GM19468 (cell line): ENCODE data around the gene SH3GL1.

Experiments
- ATAC-seq: cut with Tn5 transposase; IDR thresholded peaks from one replicate; pipeline ENCODE4 v1.9.1; 2021; ENCODE audit warnings: mild to moderate bottlenecking, moderate library complexity, moderate number of reproducible peaks; ENCODE audit not compliant: unreplicated experiment; ENCODE audit errors: extremely low read depth

Gene SH3GL1

DNA sequence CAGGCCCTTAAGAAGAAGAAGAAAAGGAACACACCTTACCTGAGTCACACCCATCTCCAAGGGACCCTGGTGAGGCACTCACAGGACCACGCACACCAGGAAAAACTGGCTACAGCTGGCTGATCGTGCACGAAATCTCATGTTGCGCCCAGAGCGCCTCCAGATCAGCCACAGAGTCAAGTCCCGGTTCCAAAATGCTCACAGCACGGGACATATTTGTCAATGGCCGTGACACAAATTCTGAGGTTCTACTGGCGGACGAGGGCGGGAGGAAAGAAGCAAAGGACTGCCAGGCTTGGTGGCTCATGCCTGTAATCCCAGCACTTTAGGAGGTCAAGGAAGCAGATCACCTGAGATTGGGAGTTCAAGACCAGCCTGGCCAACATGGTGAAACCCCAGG is 21.5 kb downstream of the SH3GL1 start:
- no peak for ATAC-seq

DNA sequence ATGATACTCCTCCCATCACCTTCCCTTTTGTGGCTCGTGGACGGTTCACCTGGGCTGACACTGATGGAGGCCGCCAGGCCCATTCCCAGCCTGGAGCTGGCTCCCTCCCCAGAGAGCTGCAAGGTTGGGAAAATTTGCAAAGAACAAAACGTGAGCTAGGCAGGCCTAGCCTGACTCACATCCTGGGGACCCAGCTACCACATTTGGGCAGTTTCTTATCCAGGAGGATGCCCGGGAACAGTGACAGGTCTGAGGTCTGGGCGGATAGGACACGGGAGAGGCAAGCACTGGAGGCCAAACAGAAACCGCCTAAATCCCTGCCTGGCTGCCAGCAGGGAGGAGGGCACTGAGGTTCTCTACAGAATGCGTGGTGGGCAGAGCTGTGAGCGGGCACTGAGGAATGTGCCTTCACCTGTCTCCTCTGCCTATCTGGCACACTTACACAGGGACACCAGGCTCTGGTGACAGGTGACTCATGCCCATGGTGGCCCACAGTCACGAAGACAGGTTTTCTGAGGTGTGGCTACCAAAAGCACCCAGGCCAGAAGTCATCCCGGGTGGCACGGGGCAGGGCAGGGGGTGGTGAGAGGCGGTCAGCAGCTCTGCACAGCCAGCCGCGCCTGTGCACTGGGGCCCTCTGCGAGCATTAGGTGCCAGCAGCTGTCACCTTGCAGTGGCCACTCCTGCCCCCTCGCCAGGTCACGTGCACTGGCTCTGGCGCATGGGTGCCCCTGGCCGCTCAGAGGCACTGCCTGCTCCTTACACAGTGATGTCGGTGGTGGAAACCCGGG is 23.2 kb downstream of the SH3GL1 start:
- no peak for ATAC-seq

DNA sequence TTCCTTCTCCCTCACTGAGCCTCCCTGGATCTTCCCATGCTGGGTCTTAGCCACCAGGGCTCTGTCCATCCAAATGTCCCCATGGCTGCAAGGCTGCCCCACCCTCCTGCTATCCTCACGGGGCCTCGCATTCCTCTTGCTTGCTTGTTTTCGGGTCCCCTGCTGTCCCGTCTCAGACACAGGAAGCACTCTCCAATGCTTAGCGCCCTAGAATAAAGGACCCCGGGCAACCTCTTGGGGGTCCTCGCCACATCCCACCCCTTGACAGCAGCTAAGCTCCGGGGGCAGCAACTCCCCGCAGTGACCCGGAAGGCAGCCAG is 23.7 kb downstream of the SH3GL1 start:
- ATAC-seq: no peak

DNA sequence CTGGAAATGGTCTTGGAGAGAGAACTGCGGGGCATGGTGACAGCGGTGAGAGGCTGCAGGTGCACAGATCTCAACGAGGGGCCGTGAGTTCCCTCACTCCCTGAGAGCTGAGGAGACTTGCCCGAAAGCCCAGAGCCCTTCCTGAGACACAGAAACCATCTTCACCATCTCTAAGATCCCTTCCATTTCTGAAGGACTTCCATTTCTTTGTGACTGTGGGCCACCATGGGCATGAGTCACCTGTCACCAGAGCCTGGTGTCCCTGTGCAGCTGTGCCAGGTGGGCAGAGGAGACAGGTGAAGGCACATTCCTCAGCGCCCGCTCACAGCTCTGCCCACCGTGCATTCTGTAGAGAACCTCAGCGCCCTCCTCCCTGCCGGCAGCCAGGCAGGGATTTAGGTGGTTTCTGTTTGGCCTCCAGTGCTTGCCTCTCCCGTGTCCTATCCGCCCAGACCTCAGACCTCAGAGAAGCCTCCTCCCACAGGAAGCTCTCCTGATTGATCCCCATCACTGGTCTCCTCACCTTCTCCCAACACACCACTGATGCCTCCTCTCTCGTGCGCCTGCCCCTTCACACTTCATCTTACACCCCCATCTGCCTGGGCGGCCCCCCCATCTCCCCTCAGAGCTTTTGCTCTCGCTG is 24.2 kb downstream of the SH3GL1 start:
- ATAC-seq: no peak

DNA sequence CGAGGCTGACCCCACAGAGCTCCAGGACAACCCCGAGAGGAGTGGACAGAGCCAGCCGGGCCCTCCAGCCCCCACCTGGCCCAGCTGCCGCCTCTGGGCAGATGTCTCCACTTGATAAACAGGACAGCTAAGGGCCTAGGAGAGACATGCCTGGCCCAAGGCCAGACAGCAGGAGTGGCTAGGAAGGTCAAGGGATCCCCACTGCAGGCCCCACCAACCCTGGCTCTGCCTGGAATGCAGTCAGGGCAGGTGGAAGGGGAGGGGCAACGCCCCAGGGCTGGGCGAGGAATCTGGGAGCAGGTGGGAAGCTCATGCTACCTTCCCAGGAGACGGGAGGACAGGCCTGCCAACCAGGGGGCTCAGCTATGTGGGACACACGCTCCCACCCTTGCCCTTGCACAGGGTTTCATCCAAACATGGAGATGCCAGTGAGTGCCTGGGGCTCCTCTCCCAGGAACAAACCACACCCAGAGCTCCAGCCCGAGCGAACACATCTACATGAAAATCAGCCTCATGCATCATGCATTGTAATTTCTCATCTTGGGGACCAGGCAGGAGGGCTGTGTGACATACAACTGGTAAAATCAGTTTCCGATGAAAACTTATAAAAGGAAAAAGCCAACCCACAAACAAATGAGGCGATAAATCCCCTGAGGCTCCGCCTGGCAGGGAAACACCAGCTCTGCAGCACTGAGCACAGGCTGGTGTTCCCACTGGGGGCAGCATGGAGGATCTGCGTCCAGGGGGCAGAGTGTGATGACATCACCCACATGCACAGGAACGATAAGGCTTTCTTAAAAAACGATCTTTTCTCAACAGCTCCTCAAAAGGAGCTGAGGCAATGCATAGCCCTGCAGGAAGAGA is 25.0 kb downstream of the SH3GL1 start:
- ATAC-seq: no peak

DNA sequence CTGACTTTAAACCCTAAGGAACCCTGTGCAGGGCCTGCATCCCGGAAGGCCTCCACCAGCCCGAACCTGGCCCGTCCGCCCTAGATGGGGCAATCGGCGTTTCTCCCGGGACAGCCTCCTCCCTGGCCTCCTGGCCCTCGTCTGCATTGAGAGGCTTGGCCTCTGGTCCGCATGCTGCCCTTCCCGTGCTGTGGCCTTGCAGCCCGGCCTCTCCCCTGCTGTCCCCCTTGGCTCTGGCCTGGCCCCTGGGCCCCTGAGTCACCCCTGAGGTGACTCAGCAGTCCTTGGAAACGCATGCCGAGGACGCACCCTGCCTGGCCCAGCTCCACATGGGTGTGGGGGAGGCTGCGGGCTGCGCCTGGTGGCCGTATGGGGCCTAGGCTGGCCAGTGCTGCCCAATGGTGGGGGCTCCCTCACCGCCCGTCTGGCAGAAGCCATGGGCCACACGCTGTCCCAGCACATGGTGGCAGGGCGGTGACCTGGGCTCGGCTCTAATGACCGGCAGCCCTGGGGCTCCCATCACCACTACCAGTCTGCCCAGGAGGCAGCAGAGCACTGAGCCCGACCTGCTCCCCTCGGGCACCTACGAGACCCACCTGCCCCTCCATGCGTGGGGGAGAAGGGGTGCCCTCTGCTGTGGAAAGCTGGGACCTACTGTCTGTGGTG is 25.7 kb downstream of the SH3GL1 start:
- ATAC-seq: no peak

DNA sequence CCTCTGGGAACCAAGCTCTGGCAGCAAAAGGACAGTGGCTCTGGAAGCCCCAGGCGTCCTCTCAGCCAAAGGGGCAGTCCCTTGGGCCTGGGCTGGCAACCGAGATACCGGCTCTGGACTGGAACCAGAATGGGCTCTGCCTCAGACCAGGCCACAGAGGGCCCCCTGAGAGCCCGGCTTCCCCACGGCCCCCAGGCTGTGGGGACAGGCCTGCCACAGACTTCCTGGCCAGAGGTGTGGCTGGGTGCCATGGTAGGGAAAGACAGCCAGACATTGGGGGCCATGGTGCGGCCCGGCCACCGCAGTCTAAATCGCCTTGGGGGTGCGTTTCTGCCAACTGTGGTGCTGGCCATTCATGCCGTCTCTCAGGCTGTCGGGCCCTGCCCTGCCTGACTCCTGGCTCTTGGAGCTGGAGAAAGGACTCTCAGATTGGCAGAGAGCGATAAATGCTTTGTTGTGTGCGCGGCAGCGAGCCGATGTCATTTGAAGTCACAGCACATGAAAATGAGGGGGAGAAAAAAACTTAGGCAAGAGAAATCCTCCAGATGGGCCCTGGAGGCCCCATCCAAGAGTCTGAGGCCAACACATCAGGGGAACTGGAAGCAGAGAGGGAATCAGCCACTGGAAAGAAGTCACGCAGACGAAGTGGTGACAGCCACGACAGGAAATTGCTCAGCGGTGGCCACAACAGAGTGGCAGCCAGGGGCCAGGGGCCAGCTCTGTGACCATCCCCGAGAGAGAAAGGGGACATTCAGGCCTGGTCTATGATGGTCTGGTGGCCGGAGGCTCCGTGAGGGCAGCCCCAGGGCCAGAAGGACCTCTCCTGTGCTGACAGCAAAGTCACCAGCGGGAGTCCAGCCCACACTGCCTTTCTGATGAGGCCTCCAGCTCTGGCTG is 26.5 kb downstream of the SH3GL1 start:
- ATAC-seq: no peak

DNA sequence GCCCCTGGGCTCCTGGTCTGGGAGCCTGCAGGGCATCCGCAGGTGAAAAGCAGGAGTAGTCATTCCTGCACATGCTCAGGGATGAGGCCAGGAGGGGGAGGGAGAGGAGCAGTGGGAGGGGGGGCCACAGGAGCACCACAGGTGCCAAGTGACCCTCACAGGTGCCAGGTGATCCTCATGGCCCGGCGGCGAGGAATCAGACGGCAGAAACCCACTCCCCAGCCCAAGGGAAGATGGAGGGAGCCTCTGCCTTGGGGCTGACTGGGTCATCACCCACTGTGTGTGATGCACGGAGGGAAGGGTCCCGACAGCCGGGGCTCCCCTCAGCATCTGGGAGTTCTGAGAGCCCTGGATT is 27.4 kb downstream of the SH3GL1 start:
- no peak for ATAC-seq

DNA sequence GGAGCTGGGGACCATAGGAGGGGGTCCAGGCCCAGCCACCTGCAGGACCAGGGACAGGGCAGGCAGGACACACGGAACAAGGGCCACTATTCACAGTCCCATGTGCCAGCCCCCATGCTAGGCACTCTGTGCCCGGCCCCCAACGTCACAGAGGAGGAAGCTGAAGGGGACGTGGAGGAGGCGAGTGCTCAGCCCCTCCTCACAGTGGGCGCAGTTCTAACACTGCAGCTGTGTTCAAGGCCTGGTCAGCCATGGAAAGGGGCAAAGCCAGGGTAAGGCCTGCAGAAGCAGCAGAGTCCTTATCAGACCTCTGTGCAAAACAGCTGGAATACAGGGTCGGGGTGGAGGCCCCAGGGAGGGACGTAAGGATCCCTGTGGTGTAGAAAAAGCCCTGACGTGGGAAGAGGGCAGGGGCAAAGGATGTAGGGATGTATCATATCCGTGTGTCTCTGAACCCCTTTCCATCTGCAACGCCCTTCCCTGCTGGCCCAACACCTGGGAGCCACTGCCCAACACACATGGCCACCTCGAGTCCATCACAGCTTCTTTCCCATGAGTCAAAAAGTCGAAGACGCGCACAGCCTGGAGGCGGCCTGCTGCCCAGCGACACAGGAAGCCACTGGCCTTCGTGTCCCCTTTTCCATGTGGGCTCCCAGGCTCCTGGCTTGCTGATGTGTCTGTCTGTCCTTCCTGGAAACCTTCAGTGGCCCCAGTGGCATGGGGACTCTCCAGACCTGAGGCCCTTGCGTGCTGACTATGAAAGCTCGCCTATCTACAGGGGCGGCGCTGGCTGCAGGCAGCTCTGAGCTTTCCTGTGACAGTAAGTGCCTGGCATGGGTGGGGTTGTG is 28.0 kb downstream of the SH3GL1 start:
- ATAC-seq: no peak

DNA sequence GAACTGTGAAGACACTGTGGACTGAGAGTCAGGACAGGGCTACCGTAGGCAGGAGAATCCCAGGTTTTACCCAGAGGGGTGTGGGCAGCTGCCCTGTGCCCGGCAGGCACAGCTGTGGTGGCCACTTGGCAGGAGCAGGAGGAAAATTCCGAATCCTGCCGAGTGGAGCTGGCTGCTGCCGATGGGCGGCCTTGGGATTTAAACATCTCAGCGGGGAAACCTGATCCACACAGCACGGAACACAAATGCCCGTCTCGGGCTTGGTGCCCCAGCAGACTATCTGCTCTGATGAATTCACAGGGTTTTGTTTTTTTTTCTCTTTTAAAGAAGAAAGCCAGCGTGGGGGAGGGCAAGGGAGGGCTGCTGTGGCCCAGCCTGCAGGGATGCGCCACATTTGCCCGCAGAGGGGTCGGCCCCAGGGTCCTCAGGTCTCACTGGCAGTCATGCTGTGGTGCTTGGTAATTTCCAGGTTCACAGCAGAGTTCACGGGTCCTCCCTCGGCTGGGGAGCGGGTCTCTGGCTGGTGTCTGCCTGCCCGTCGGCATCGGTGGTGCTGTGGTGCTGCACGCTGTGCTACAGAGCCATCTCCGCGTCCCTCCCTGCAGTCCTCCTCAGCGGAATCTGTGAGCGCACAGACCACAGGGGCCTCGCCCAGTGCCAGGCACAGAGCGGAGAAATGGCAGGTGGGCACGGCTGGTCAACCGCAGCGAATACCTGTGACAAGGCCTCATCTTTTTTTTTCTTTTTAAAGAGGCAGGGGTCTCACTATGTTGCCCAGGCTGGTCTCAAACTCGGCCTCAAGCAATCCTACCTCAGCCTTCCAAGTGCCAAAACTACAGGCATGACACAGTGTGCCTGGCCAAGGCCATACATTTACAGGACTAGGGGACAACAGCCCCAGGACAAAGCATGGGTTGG is 28.8 kb downstream of the SH3GL1 start:
- ATAC-seq: no peak

DNA sequence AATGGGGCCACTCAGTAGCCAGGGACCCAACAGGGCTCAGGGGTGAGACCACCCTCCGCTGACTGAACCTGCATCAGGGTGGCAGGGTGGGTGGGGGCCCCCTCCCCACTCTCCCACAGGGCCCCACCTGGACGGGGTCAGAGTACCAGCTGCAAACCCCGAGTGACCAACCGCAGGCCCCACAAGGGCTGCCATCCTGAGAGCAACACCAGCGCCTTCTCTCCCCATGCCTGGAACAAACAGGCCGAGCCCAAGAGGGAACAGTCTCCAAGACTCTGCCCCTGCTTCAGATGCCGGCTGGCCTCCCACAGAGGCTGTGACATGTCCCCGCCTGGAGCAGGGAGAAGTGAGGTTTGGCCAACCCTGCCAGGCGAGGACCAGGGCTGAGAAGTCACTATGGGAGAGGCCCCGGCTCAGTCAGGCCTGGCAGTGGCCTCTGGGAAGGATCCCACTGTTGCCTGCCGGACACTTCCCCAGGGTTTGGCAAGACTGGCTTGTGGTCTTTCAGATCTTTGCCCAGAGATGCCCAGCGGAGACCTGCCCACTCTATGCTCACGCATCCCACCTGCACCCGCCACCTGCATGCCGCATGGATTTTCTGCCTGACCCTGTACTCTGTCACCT is 29.8 kb downstream of the SH3GL1 start:
- ATAC-seq: no peak

DNA sequence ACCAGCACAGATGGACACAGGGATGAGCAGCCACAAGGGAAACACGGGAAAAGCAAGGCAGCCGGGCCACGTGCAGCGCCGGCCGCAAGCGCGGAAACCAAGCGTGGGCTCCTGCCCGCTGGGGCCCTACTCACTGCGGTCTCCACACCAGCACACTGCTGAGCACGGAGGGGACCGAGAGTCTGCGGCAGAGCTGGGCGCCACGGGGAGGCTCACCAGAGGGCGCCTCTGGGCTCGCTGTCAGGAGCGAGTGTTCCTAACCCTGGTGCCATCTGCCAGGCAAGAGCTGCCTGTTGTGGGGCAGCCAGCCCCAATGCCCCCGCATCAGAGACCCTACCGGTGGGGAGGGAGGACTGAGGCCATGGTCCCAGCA is 30.5 kb downstream of the SH3GL1 start:
- no peak for ATAC-seq

DNA sequence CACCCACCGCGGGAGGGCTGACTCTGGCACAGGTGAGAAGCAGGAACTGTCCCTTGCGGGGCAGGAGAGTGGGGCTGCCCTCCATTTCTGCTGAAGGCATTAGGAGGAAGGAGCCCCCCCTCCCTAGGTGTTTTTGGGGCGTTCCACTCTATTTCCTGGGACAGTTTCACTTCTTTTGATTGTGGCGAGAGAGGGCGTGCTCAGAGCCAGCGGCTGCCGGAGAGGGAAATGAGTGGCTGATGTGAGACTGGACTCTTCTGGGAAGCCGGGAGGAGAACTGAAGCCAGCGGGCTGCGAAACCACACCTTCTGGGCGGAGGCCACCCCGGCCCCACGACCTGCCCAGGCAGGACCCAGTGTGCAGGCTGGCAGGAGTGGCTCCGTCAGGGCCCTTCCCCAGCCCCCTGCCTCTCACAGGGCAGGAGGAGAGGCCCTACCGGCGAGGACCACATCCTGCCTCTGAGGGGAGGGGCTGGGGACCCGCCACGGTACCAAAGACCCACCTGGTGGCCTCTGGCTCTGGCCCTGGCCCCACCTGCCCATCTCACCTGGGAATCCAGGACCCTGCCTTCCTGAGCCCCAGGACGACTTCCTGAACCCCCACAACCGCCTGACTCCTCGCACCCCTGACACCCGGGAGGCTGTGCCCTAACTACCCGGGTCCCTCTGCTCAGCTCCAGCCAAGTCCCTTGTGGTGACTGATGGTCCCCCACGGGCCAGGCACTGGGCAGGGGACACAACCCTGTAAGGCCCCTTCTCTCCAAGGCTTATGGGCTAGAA is 31.0 kb downstream of the SH3GL1 start:
- ATAC-seq: peak; percentile 19

DNA sequence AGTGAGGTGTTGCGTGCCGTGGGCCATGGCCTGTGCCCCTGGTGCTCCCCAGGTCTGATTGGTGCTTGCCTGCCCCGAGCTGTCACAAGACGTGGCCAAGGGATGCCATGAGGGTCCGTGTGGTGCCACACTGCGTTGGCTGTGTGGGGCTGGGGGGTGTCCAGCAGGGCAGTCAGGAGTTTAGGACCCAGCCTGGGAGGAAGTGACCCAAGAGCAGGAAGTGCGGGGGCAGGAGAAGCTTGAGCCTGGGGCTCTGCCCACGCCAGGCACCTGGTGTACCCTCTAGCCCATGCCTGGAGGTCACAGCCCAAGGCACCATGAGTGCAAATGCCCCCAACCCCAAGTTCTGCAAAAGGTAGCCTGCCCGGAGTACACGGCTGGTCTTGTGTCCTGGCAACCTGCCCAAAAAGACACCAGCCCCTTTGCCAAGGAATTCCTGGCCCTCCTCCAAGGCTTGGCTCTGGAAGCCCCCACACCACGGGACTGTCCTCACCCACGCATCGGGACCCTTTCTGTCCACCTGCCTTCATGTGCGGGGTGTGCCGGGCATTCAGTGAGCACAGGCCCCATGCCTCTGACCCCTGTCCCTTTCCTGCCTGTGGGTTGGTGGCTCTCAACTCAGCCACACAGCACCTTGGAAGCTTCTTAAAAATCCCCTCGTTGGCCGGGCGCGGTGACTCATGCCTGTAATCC is 32.1 kb downstream of the SH3GL1 start:
- ATAC-seq: no peak

DNA sequence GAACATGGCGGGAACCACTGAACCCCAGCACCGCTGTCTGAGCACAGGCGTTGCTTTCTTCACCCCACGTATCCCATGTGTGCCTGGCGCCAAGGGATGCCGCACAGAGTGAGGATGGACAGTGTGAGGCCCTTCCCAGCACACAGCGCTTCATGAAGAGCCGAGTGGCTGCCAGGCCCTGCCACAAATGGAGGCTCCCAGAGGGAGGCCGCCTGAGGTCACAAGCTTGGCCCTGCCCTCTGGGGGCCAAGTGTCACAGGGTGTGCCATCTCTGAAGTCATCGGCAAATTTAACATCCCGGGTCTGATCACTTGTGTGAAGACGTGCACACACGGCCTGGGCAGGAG is 32.6 kb downstream of the SH3GL1 start:
- no peak for ATAC-seq

DNA sequence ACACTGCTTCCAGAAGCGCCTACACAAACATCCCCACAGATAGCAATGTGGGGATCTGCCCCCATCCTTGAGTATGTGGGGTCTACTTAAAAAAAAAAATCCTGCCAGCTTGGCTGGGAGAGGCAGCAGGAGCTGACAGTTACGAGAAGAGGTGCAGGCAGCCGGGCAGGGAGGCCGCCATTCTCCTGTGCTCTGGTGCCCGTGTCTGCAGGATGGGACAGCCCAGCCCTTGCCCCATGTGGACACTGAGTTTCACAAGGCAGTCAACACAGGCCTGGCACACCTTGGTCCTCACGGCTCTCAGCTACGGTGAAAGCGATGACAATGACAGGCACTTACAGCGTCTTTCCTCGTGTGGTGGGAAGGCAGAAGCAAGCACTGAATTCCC is 33.0 kb downstream of the SH3GL1 start:
- ATAC-seq: no peak
